LoVo (cell line): ENCODE results near the gene MRPS24.
A peak's percentile ranks its signal among the peaks of the same experiment; 100 is the strongest.

ENCODE experiments used
- DNase-seq: peaks from one replicate; pipeline ENCODE4 v3.0.0-alpha.2; 2016; ENCODE audit warnings: low spot score

The MRPS24 gene

GRCh38 chr7:43877968-43878864, 8.9 kb upstream of the MRPS24 start:
- DNase-seq = no peak

GRCh38 chr7:43876976-43877745, 7.8 kb upstream of the MRPS24 start:
- DNase-seq = no peak

GRCh38 chr7:43876241-43876640, 6.9 kb upstream of the MRPS24 start:
- no peak for DNase-seq

GRCh38 chr7:43873300-43873699, 4.0 kb upstream of the MRPS24 start:
- peak; percentile 90 for DNase-seq

- peak; percentile 62 for DNase-seq
Measured at GRCh38 chr7:43872406-43873110, 3.2 kb upstream of the MRPS24 start.

- DNase-seq = no peak
Measured at GRCh38 chr7:43871064-43871463, 1.7 kb upstream of the MRPS24 start.

- DNase-seq = no peak
Measured at GRCh38 chr7:43870316-43870715, 999 bp upstream of the MRPS24 start.

GRCh38 chr7:43869867-43870240, 537 bp upstream of the MRPS24 start:
- DNase-seq = peak; percentile 42

- DNase-seq = no peak
Measured at GRCh38 chr7:43868681-43869005, 674 bp downstream of the MRPS24 start.

GRCh38 chr7:43868181-43868580, 1.1 kb downstream of the MRPS24 start:
- no peak for DNase-seq

- DNase-seq = no peak
Measured at GRCh38 chr7:43865277-43865676, 4.0 kb downstream of the MRPS24 start.

- no peak for DNase-seq
Measured at GRCh38 chr7:43864126-43864525, 5.2 kb downstream of the MRPS24 start.

- no peak for DNase-seq
Measured at GRCh38 chr7:43856996-43857395, 12.3 kb downstream of the MRPS24 start.

- no peak for DNase-seq
Measured at GRCh38 chr7:43856316-43856715, 13.0 kb downstream of the MRPS24 start.

- no peak for DNase-seq
Measured at GRCh38 chr7:43855176-43855575, 14.1 kb downstream of the MRPS24 start.

- no peak for DNase-seq
Measured at GRCh38 chr7:43851805-43852204, 17.5 kb downstream of the MRPS24 start.

- DNase-seq = no peak
Measured at GRCh38 chr7:43850348-43851116, 18.8 kb downstream of the MRPS24 start.

GRCh38 chr7:43849047-43849446, 20.3 kb downstream of the MRPS24 start:
- no peak for DNase-seq

- no peak for DNase-seq
Measured at GRCh38 chr7:43847496-43847895, 21.8 kb downstream of the MRPS24 start.

GRCh38 chr7:43844662-43845061, 24.7 kb downstream of the MRPS24 start:
- no peak for DNase-seq

GRCh38 chr7:43844257-43844656, 25.1 kb downstream of the MRPS24 start:
- no peak for DNase-seq

GRCh38 chr7:43843296-43843695, 26.0 kb downstream of the MRPS24 start:
- no peak for DNase-seq
